Gastrocnemius medialis (tissue), 4 donors: ENCODE measurements around the gene SLC22A5. TPM values are rescaled to one million over a fixed set of nuclear protein-coding genes. Genes with fewer than 3 reads are reported as not detected.

ENCODE experiments used
- ATAC-seq, 2 donors: fragments of 150-250 bp; one replicate each; pipeline ENCODE4 v1.9.1; 2016
- DNase-seq, 2 donors: peaks; one replicate each; pipeline ENCODE4 v3.0.0-alpha.2; 2019
- H3K27ac ChIP-seq, 4 donors: fragments of 200-600 bp; sonication (generic); 1 replicate in 1 of 4; 2 replicates in 3 of 4; pipeline ENCODE4 v1.5.1; 2016 to 2018; ENCODE audit warnings: mild to moderate bottlenecking in 2 of 4, moderate library complexity in 1 of 4
- H3K27me3 ChIP-seq, 3 donors: fragments of 200-600 bp; sonication (generic) in 2 of 3; 1 replicate in 1 of 3; 2 replicates in 2 of 3; pipeline versions ENCODE4 v1.5.1 to v1.6.0; 2016 to 2019; ENCODE audit warnings: mild to moderate bottlenecking in 1 of 3, moderate library complexity in 1 of 3
- H3K36me3 ChIP-seq, 2 donors: fragments of 200-600 bp; sonication (generic) in 1 of 2; one replicate each; pipeline ENCODE4 v1.5.1; 2017 to 2018
- H3K4me1 ChIP-seq, 2 donors: fragments of 200-600 bp; sonication (generic) in 1 of 2; one replicate each; pipeline ENCODE4 v1.5.1; 2016 to 2017; ENCODE audit warnings: mild to moderate bottlenecking in 2 of 2
- H3K4me3 ChIP-seq, 4 donors: fragments of 200-600 bp; sonication (generic) in 3 of 4; 1 replicate in 1 of 4; 2 replicates in 3 of 4; pipeline ENCODE4 v1.5.1; 2016 to 2019; ENCODE audit warnings: mild to moderate bottlenecking in 2 of 4
- H3K9me3 ChIP-seq, 3 donors: fragments of 200-600 bp; sonication (generic) in 2 of 3; 1 replicate in 1 of 3; 2 replicates in 2 of 3; pipeline ENCODE4 v1.5.1; 2016 to 2019
- CTCF ChIP-seq, 5 experiments: fragments of 450-650 bp in 3 of 5; fragments of 200-600 bp in 2 of 5; sonication (generic) in 2 of 5; IDR thresholded peaks in 4 of 5; conservative IDR thresholded peaks in 1 of 5; 1 replicate in 4 of 5; 2 replicates in 1 of 5; pipeline ENCODE4 v1.5.1; 2016 to 2019; ENCODE audit warnings: antibody characterized with exemption in 5 of 5, mild to moderate bottlenecking in 3 of 5, moderate library complexity in 3 of 5
- POLR2A ChIP-seq, 2 donors: fragments of 450-650 bp; IDR thresholded peaks; one replicate each; pipeline ENCODE4 v1.6.1; 2017; ENCODE audit warnings: antibody characterized with exemption in 2 of 2, mild to moderate bottlenecking in 2 of 2, moderate library complexity in 2 of 2
- in situ Hi-C, 4 donors: fragments of 200-750 bp; cut with MboI; loops; one replicate each; pipeline versions ENCODE4 v1.15.0 to v1.8.0; 2017; ENCODE audit warnings: low sequenced_read_pairs in 4 of 4
- intact Hi-C: fragments of 100-400 bp; cut with DNase I; formaldehyde crosslinking; loops from one replicate; pipeline ENCODE4 v1.15.1; 2023; ENCODE audit warnings: low total_unique reads
- total RNA-seq, 4 donors: library from RNA; depleted of rRNA; stranded (reverse); fragments of >200 nt; gene quantifications; one replicate each; pipeline versions ENCODE4 v1.1.0 to v1.2.3, GENCODE V29; 2016

Gene SLC22A5
- total RNA-seq, 4 donors from 2014 or later, result 56.2 to 116 (median 79.2) TPM

GRCh38 chr5:132423438-132423898 is 54.0 kb downstream of the SLC22A5 start:
- in situ Hi-C loops, result loop anchor here in 3 of 4 donors (5.0 to 10.0 kb wide), 3 partner anchors 64 to 74 kb away; partner anchors contain the start of gene IRF1 (in 1 of the 3)
- H3K4me1 ChIP-seq, result peaks cover 97 to 98% of the 10 kb centered on the region in 2 donors
- intact Hi-C loops, result no loop called here
- H3K36me3 ChIP-seq, result no peaks in the 10 kb centered on the region
- ATAC-seq, result no peak
- H3K4me3 ChIP-seq, result no peak overlapping the region
- TF ChIP-seq CTCF (IDR thresholded peaks at IDR 0.05 in 4 of 5, conservative IDR thresholded peaks at IDR 0.05 in 1 of 5), result no peak
- TF ChIP-seq POLR2A (IDR thresholded peaks at IDR 0.05), result no peak
- H3K27ac ChIP-seq, result peak overlapping the region; percentile 87 to 99 (median 94)
- H3K27me3 ChIP-seq, result no peaks in the 10 kb centered on the region
- no peak for DNase-seq
- H3K9me3 ChIP-seq, result no peaks in the 10 kb centered on the region

GRCh38 chr5:132424167-132424880 is 54.8 kb downstream of the SLC22A5 start:
- no peaks in the 10 kb centered on the region for H3K9me3 ChIP-seq
- DNase-seq (no peak), ATAC-seq (no peak)
- H3K27ac ChIP-seq, result peak overlapping the region; percentile 87 to 99 (median 94)
- no peak for TF ChIP-seq POLR2A (IDR thresholded peaks at IDR 0.05)
- TF ChIP-seq CTCF (IDR thresholded peaks at IDR 0.05 in 4 of 5, conservative IDR thresholded peaks at IDR 0.05 in 1 of 5), result no peak
- no peaks in the 10 kb centered on the region for H3K27me3 ChIP-seq
- intact Hi-C loops (loop anchor here (2.0 kb wide), 1 partner anchor 26 kb away; no protein-coding TSS in a partner anchor), in situ Hi-C loops (loop anchor here in 3 of 4 donors (5.0 to 10.0 kb wide), 3 partner anchors 63 to 73 kb away; partner anchors contain the start of gene IRF1 (in 1 of the 3))
- H3K4me1 ChIP-seq, result peaks cover 98 to 99% of the 10 kb centered on the region in 2 donors
- H3K4me3 ChIP-seq, result no peak overlapping the region
- no peaks in the 10 kb centered on the region for H3K36me3 ChIP-seq

- no peaks in the 10 kb centered on the region for H3K27me3 ChIP-seq
- no peak overlapping the region for H3K4me3 ChIP-seq
- H3K4me1 ChIP-seq, result peaks cover 91 to 99% of the 10 kb centered on the region in 2 donors
- intact Hi-C loops, result loop anchor here (2.0 kb wide), 1 partner anchor 26 kb away; no protein-coding TSS in a partner anchor
- H3K27ac ChIP-seq, result peak overlapping the region; percentile 81 to 99 (median 94)
- peak in 1 of 2 donors; percentile 30 for ATAC-seq
- in situ Hi-C loops, result loop anchor here in 1 of 4 donors (10.0 kb wide), 1 partner anchor 70 kb away; the partner anchor contains the start of gene IRF1
- no peaks in the 10 kb centered on the region for H3K36me3 ChIP-seq
- no peaks in the 10 kb centered on the region for H3K9me3 ChIP-seq
- peak in 1 of 2 donors; percentile 47 for DNase-seq
- TF ChIP-seq CTCF (IDR thresholded peaks at IDR 0.05 in 4 of 5, conservative IDR thresholded peaks at IDR 0.05 in 1 of 5), result no peak
- TF ChIP-seq POLR2A (IDR thresholded peaks at IDR 0.05), result peak; percentile 19 to 22
Measured at GRCh38 chr5:132425009-132425937, 55.8 kb downstream of the SLC22A5 start.

DNA sequence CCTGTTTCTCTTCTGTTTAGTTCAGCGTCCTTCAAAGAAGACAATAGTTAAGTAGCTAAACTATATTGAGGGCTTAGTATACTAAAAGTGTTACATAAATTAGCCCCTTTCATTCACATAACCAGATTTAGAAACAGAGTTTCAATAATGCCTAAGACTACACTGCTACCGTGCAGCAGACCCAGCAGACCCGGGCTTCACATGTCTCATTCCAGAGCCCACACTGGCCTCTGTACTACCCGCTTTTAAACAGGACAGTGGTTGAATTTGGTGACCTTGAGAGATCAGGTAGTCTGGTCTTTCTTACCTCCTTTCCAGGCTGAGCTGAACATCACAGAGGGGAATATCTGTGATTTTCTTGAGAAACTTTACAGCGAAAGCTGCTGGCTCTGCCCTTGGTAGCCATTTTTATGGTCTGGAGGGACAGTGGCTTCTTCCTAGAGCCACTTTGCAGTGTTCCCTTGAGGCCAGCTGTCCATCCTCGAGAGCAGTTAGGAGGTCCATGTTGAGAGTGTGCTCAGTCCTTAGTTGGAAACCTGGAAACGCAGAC is 56.5 kb downstream of the SLC22A5 start:
- Histone ChIP-seq H3K4me1 (peaks cover 85 to 97% of the 10 kb centered on the region in 2 donors), H3K9me3 (no peaks in the 10 kb centered on the region), H3K4me3 (peak overlapping the region in 1 of 4 donors; percentile 5), H3K36me3 (no peaks in the 10 kb centered on the region), H3K27ac (peak overlapping the region; percentile 81 to 99 (median 94)), H3K27me3 (no peaks in the 10 kb centered on the region)
- no peak for DNase-seq
- in situ Hi-C loops (loop anchor here in 1 of 4 donors (10.0 kb wide), 1 partner anchor 69 kb away; the partner anchor contains the start of gene IRF1), intact Hi-C loops (loop anchor here (2.0 kb wide), 1 partner anchor 25 kb away; no protein-coding TSS in a partner anchor)
- TF ChIP-seq CTCF (IDR thresholded peaks at IDR 0.05 in 4 of 5, conservative IDR thresholded peaks at IDR 0.05 in 1 of 5), result no peak
- peak; percentile 11 to 15 for ATAC-seq
